CD4-positive, alpha-beta T cell treated with Interleukin-12 subunit alpha and Interleukin-12 subunit beta, for 1 hour (primary cell): ENCODE measurements around the gene BEND7.
"Not testable (repeated sequence)": the region's sequence is repeated elsewhere in the genome, so short reads cannot be mapped to it uniquely, and the experiment has no call there.

ENCODE experiments used
- DNase-seq: peaks from one replicate; pipeline ENCODE4 v3.0.0-alpha.2; 2020

BEND7 gene, protein sequence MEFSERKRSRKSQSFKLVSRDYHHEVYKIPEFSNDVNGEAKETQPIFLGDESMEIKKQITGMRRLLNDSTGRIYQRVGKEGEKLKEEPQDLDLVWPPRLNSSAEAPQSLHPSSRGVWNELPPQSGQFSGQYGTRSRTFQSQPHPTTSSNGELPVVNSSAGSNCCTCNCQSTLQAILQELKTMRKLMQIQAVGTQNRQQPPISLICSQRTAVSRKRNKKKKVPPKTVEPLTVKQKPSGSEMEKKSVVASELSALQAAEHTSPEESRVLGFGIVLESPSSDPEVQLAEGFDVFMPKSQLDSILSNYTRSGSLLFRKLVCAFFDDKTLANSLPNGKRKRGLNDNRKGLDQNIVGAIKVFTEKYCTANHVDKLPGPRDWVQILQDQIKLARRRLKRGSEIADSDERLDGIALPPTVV

DNA sequence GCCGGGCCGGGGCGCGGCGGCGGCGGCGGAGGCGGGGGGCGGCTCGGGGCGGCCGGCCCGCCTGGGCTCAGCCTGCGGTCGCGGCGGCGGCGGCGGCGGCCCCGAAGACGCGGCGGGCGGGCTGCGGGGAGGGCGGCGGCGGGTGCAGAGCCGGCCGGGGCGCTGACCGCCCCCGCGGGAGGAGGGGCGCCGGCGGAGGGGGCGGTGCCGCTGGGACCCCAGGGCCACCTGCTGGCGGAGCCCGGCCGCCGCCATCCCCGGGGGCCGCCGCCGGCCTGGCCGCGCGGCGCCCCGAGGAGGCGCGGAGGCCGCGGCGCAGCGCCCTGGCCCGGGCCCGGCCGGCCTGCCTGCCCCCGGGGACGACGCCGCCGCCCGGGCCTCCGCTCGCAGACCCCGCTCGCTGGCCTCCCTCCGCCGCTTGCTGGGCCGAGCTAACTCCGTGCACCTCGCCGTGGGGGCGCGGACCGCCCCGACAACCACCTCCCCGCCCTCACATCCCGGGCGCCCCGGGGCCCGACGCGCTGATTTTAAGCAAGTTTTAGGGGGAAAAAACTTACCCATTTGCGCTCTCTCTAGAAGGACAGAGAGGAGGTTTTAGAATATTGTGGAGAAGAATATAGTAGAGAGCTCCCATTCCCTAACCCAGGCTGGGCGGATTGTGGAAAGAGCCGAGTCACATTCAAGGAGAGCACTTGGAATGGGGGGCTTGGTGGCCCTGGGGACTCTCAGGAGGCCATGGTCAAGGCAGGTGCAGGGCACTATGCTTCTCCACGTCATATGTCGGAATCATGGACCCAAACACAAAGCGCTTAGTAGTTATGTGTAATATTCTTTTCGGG, at the start of gene BEND7:
Gene BEND7, minus strand, starts transcription at position 140 of the 839 bp plus-strand sequence. CDS start 481 bp downstream, outside the sequence.
- no peak for DNase-seq

DNA sequence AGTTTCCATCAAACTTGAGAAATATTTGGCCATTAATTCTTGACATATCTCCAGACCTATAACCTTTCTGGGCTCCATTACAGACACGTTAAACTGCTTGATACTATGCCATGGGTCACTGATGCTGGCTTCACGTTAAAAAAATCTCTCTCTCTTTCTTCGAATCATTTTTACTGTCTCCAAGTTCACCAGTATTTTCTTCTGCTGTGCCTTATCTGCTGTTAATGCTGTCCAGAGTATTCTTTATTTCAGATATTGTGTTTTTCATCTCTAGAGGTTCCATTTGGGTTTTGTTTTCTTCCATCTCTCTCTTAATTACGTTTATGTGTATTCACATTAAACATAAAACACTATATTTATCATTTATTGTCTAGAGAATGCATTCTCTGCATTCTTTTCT, 45.1 kb upstream of the BEND7 start:
- DNase-seq: no peak

DNA sequence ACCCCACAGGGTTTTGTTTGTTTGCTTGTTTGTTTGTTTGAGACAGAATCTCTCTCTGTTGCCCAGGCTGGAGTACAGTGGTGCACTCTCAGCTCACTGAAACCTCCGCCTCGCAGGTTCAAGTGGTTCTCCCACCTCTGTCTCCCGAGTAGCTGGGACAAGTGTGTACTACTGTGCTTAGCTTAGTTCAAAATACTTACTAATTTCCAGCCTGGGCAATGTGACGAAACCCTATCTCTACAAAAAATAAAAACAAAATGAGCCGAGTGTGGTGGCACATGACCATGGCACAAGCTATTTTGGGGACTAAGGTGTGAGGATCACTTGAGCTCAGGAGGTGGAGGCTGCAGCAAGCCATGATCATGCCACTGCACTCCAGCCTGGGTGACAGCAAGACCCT, 42.7 kb upstream of the BEND7 start:
- no peak for DNase-seq

DNA sequence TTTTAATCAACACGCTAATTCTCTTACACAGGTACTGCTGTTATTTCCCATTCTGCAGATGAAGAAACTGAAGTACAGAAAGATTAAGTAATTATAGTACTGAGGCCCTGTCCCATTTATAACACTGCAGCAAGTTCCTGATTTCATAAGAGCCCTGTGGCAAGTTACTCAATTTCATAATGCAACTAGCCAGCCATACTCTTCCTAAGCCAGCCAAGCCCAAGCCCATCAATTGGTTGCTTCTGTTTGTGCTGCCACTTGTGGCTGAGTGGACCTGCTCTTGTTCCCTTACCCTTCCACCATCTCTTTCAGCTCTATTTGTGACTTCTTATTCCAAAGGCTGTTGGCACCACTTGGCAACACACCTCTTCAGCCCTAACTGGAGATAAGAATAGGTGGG, 38.2 kb upstream of the BEND7 start:
- DNase-seq: no peak

DNA sequence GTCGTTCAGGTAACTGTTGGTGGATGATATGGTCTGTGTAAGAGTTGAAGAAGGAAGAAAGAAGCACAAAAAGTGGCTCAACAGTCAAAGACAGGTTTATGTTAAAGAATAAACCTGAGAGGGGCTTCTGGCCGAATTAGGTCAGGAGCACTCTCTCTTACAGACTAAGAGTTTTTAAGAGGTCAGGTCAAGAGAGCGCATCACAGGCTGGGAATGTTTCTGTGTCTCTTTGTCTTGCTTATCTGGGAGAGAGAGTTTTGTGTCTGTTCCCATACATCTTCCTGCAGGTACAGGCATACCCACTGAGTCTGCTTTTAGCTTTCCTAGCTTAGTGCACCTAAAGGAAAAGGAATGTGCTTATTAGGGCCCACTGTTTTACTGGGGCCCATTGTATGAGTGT, 35.8 kb upstream of the BEND7 start:
- DNase-seq: no peak

DNA sequence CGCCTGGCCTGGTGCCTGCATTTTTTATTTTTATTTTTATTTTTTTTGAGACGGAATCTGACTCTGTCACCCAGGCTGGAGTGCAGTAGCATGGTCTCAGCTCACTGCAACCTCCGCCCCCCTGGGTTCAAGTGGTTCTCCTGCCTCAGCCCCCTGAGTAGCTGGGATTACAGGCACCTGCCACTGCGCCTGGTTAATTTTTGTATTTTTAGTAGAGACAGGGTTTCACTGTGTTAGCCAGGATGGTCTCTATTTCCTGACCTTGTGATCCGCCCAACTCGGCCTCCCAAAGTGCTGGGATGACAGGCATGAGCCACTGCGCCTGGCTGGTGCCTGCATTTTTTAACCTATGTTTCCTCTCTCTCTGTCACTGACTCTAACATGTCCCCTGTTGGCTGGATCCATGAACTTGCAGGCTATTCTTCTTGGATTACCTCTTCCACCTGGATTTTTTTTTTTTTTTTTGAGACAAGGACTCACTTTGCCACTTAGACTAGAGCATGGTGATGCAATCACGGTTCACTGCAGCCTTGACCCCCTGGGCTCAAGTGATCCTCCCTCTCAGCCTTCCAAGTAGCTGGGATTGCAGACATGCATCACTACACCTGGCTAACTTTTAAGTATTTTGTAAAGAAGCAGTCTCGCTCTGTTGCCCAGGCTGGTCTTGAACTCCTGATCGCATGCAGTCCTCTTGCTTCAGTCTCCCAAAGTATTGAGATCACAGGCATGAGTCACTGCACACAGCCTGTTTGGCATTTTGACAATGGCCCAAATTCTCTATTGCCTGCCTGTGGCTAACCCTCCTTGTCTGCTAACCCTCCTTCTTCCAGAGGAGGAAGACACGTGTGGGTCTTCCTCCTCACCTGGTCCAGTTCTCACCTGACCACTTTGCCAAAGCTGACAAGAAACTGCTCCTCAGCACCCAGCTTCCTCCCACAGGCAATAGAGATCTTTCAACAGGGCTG, 34.9 kb upstream of the BEND7 start:
- DNase-seq: no peak

DNA sequence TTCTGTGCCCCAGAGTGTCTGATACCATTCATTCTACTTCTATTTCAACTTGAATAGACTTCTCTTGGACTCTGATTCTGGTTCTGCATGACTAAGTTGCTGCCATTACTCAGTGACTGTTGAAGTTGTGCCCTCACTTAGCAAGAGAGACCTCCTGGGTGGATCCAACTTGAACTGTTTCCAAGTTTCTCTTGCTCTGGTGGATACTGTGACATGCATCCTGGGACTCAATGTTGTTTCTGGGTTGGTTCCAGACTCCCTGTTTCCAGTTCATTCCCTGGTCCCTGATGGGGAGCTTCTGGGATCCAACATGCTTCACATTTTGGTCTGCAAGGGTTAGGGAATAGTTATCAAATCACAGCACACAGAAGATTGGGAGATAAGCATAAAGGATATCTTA, 31.8 kb upstream of the BEND7 start:
- no peak for DNase-seq

DNA sequence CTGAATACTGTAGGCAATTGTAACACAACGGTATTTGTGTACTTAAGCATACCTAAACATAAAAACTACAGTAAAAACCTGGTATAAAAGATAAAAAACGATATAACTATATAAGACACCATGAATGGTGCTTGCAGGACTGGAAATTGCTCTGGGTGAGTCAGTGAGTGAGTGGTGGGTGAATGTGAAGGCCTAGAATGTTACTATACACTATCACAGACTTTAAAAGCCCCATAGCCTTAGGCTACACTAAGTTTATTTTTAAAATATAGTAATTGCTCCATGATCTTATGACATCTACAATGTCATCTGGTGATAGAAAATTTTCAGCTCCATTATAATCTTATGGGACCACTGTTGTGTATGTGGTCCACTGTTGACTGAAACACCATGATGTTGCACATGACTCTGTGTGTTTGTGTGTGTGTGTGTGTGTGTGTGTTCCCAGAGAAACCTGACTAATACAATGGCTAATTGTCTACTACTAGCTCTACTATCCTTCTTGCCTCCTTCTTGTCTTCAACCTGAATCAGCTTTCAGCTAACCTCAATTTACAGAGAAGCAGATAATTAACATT, 30.4 kb upstream of the BEND7 start:
- DNase-seq: no peak

DNA sequence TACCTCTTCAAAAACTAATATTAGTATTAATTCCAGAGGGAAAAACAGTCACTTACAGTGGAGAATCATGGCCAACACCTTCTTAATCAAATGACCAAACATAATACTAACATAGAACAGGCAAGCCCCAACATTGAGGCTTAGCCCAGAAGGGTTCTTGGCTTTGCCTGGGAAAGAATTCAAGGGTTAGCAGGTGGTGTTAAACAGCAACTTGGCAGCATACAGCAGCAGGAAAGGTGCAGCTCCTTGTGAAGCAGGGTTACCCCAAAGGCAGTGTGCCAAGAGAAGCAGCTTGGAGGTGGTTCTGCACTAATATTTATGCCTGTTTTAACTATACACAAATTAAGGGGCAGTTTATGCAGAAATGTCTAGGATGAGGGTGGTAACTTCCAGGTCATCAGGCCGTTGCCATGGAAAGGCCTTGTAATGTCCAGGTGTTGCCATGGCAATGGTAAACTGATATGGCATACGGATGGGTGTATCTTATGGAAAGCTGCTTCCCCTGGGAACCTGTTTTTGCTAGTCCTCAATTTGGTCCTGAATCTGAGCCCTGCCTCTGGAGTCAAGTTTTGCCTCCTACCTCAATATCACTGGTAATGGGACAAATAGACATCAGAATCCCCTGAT, 27.2 kb upstream of the BEND7 start:
- DNase-seq: no peak

DNA sequence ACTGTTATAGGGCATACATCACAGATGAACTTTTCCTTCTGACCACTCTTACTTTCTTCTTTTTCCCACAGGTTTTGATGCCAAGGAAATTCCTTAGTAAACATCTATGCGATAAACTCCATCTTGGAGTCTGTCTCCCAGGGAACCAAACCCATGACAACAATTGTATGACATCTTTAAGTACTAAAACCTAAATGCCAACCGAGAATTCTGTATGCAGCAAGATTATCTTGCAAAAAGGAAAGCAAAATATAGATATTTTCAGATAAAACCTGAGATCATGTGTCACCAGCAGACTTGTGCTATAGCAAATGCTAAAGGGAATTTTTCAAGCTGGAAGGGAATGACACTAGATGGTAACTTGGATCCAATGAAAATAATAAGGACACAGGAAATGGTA, 22.0 kb upstream of the BEND7 start:
- DNase-seq: no peak

DNA sequence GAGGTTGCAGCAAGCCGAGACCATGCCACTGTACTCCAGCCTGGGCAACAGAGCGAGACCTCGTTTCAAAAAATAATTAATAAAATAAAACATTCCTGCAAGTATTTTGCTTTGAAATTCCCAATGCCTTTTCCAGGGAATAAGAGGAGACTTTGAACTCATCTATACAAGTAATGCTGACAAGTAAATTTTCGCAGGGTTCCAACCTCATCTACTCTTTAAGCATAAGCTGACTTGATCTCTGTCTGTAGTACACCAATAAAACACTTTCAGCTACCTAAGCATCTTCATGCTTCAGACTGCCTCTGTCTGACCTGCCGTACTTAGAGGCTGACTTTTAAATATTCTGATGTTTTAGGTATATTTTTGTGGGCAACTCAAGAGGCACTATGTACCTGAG, 13.7 kb upstream of the BEND7 start:
- no peak for DNase-seq

DNA sequence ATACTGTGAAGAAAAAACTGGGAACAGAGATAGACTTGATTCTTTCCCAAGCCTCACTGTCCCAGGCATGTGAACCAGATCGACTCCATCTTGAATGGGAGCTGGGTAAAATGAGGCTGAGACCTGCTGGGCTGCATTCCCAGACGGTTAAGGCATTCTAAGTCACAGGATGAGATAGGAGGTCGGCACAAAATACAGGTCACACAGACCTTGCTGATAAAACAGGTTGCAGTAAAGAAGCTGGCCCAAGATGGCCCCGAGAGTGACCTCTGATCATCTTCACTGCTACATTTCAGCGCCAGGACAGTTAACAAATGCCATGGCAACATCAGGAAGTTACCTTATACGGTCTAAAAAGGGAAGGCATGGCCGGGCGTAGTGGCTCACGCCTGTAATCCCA, 9.2 kb upstream of the BEND7 start:
- not testable (repeated sequence) for DNase-seq

DNA sequence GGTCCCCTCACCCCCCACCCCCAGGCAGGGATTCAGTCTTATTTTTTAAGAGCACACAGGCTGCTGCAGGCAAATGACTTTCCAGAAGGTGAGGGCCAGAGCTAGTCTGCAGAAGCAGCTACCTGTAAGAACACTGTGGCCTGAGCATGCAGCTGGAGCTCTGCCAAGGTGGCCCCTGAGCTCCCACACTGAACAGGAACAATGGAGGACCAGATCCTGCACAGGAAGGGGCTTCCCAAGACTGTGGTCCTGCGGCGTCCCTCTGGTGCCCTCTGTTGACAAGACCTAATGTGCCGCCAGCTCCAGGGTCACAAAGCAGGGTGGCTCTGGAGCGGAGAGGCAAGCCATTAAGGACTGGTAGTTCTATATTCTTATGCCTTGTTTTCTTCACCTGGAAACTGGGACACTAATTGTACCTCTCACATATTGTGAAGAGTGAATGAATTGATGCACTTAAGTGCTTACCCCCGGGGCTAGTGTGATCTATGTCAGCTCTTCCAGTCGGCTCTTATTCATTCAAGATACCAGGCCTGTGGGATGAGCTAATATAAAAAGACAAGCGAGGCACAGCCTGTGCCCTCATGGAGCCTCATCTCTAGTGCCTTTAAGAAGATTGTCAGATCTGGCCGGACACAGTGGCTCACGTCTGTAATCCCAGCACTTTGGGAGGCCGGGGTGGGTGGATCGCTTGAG, 8.0 kb upstream of the BEND7 start:
- DNase-seq: no peak

DNA sequence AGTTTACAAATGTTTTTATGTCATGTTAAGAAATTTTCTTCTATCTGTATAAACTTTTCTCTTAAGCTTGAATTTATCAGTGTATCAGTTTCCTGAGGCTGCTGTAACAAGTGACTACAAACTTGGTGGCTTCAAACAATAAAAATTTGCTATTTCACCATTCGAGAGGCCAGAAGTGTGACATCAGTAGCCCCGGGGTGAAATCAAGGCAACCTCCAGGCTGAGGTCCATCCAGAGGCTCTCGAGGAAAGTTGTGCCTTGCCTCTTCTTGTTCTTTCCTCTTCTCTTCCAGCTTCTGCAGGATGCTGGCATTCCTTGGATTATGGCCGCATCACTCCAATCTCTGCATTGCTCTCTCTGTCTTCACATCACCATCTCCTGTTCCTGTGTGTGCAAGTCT, 6.5 kb upstream of the BEND7 start:
- DNase-seq: no peak

DNA sequence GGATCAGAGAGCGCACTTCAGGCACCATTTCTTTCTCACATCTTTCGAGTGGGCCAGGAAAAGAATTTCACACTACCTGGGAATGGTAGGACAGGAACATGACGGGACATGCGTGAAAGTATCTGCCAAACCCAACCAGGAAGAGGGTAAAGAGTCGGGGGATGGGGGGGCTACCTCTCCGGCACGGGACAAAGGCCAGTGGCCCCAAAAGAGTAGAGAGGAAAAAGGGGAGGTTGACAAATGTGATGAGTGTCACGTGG, 830 bp upstream of the BEND7 start:
- DNase-seq: no peak

DNA sequence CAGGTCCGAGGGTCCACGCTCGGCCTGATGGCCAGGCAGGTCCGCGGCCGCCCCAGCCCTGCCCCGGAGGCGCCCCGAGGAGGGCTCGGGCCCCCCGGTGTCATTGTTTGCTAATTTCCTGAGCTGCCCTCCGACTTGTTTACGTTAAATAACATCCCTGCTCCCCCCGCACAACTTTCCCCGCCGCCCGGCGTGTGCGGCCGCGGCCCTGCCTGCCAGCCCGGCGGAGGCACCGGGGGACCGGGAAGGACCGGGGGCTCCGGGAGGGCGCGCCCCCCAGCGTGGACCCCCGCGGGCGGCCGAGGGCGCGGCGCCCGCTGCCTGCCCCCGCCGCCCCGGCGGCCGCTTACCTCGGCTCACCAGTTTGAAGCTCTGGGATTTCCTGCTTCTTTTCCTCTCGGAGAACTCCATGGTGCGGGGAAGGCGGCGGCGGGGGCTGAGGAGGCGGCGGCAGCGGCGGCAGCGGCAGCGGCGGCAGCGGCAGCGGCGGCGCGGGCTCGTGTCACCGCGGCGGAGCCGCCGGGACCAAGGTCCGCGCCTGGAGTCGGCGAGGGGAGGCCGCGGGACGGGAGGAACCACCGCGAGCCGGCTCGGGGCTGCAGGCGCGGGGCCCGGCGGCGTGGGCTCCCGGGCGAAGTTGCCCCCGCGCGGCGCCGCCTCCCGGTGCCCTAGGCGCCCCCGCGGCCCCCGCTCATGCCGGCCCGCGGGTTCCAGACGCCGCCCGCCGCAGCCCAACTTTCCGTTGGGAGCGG, 515 bp downstream of the BEND7 start:
- no peak for DNase-seq

DNA sequence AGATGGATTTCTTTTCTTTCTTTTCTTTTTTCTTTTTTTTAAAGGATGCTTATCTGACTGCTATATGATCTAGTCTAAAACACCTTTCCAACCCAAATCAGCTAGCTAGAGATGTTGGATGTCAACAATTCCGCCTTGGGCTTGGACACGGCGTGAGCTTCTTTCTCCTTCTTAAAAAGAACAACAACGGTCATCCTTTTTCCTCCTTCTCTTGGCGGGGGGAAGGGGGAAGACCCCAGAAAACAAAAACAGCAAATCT, 1.0 kb downstream of the BEND7 start:
- DNase-seq: no peak

DNA sequence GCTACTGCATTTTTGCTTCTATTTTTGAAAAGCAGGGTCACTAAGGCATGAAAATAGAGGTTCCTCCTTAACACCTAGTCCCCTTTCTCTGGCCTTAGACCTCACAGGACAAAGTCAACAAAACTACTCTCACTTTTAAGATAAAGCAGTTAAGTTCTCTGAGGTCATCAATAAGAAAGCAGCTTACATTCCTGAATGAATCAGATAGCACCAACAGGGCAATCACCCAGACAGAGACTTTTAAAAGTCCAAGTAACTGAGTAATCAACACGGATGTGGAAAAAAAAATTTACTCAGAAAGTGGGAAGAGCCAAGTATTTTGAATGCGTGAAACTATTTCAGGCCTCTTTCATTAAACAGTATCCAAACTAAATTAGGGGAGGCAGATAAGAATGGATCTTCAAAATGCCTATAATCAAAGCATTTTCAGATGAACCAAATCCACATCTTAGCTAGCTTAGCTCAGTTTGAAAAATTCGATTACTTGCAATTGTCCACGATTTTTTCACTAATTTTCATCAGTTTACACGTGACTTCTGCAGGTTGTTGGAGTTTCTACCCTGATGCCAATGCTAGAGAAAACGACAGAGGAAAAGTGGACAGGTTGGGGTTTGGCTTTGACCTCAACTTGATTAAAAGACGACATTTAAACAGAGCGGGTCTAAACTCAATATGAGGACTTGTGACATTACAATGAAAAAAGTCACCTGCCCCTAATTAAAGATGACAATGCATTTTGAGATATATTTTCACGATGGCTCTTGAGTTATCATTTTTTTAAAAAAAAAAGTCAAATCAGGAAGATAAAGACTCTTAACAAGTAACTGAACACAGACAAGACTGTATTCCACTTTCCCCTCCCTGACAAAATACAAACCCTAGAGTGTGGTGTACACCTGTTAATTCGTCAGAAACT, 1.6 kb downstream of the BEND7 start:
- DNase-seq: no peak

DNA sequence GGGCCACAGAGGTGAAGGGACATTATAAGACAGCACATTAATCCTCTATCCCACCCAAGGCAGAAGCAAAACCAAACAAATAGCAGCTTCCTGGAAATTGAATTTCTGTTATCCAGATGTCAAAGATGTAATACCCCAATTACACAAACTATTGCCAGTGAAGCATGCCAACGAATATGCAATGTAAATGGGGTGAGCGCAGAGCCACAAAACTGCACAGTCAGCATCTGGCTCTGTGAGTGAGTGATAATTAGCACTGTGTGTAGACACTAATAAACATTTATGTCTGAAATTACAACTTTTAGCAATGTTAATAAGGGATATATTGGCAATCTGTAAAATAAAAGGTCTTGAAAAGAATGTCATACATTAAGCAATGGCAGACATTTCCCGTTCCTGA, 3.2 kb downstream of the BEND7 start:
- no peak for DNase-seq

DNA sequence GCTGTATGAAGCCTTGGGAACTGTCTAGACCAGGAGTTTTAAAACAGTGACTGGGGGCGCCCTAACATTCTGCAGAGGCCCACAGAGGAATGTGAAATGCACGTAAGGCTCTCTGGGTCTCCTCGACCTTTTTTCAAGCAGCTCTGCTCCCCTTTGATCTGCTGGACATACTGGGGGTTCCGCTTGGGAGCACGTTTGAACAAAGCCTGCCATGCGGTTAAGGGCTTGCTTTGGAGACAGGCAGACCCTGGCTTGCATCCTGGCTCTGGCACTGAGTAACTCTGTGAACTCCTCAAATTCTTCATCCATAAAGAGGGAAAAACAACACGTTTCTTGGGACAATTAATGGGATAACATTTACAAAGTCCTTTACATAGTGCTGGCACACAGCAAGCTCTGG, 7.8 kb downstream of the BEND7 start:
- DNase-seq: no peak
